HEK293 (cell line): Measurements from ENCODE around the gene RBFOX2.

Source experiments
- CTCF ChIA-PET: fragments of 350-600 bp; formaldehyde crosslinking; extraction: SDS; loops from one replicate; lab custom pipeline; 2021; ENCODE audit warnings: antibody characterized with exemption; lab: Yijun Ruan, JAX
- POLR2A ChIA-PET: fragments of 300-600 bp; formaldehyde crosslinking; extraction: SDS; loops from one replicate; lab custom pipeline; 2020; ENCODE audit warnings: antibody characterized with exemption, inconsistent platforms; lab: Yijun Ruan, JAX
- H3K27ac ChIP-seq: fragments of 200-500 bp; sonication (Bioruptor generic); 2 replicates; pipeline ENCODE4 v1.5.1; 2014; ENCODE audit warnings: low read depth, low read length, control low read depth, inconsistent platforms; ENCODE audit errors: extremely low read depth
- H3K36me3 ChIP-seq, 2 experiments: fragments of 200-500 bp in 1 of 2; sonication (Bioruptor generic) in 1 of 2; 1 replicate in 1 of 2; 2 replicates in 1 of 2; pipeline ENCODE4 v1.5.1; 2014 to 2017; ENCODE audit warnings: inconsistent platforms in 2 of 2, low read length in 2 of 2; ENCODE audit not compliant: control insufficient read depth in 2 of 2, insufficient read depth in 1 of 2
- H3K4me1 ChIP-seq: fragments of 200-500 bp; sonication (Bioruptor generic); 2 replicates; pipeline ENCODE4 v1.5.1; 2014; ENCODE audit warnings: mild to moderate bottlenecking, low read length, inconsistent platforms; ENCODE audit not compliant: control insufficient read depth, insufficient read depth
- H3K4me3 ChIP-seq: 2 replicates; pipeline ENCODE4 v1.5.1; 2011; ENCODE audit warnings: low read depth, mild to moderate bottlenecking, control low read depth, low read length, moderate library complexity
- H3K9me3 ChIP-seq: fragments of 200-500 bp; sonication (Bioruptor generic); 2 replicates; pipeline ENCODE4 v1.5.1; 2014; ENCODE audit warnings: low read depth, low read length, inconsistent platforms; ENCODE audit not compliant: control insufficient read depth, insufficient read depth
- KLF7 ChIP-seq: fragments of 450-650 bp; formaldehyde crosslinking; IDR thresholded peaks from 2 replicates; pipeline ENCODE4 v1.5.1; 2016; ENCODE audit warnings: missing biosample characterization, missing genetic modification characterization, borderline replicate concordance
- PRDM1 ChIP-seq: fragments of 450-650 bp; formaldehyde crosslinking; IDR thresholded peaks from 2 replicates; pipeline ENCODE4; 2016; ENCODE audit warnings: missing biosample characterization, missing genetic modification characterization
- SP2 ChIP-seq: fragments of 450-650 bp; formaldehyde crosslinking; IDR thresholded peaks from 2 replicates; pipeline ENCODE4 v1.5.1; 2016; ENCODE audit warnings: missing biosample characterization, missing genetic modification characterization
- ZBTB44 ChIP-seq: fragments of 450-650 bp; IDR thresholded peaks from 2 replicates; pipeline ENCODE4 v1.5.1; 2018; ENCODE audit warnings: missing biosample characterization, mild to moderate bottlenecking, missing genetic modification characterization
- ZEB2 ChIP-seq: fragments of 450-650 bp; formaldehyde crosslinking; IDR thresholded peaks from 2 replicates; pipeline ENCODE4 v1.5.1; 2016; ENCODE audit warnings: missing biosample characterization, missing genetic modification characterization
- ZNF248 ChIP-seq: fragments of 450-650 bp; formaldehyde crosslinking; IDR thresholded peaks from 2 replicates; pipeline ENCODE4 v1.5.1; 2017; ENCODE audit warnings: missing biosample characterization, missing genetic modification characterization
- ZNF37A ChIP-seq: fragments of 450-650 bp; IDR thresholded peaks from 2 replicates; pipeline ENCODE4 v1.5.1; 2018; ENCODE audit warnings: missing biosample characterization, missing genetic modification characterization
- ZNF394 ChIP-seq: fragments of 450-650 bp; formaldehyde crosslinking; IDR thresholded peaks from 2 replicates; pipeline ENCODE4 v1.5.1; 2016; ENCODE audit warnings: missing biosample characterization, missing genetic modification characterization, mild to moderate bottlenecking, moderate library complexity, borderline replicate concordance
- ZNF426 ChIP-seq: fragments of 450-650 bp; formaldehyde crosslinking; IDR thresholded peaks from 2 replicates; pipeline ENCODE4 v1.5.1; 2017; ENCODE audit warnings: missing biosample characterization, missing genetic modification characterization, mild to moderate bottlenecking, inconsistent platforms, moderate library complexity
- ZNF501 ChIP-seq: fragments of 450-650 bp; formaldehyde crosslinking; IDR thresholded peaks from 2 replicates; pipeline ENCODE4 v1.5.1; 2016; ENCODE audit warnings: missing biosample characterization, missing genetic modification characterization
- ZNF610 ChIP-seq: fragments of 450-650 bp; formaldehyde crosslinking; IDR thresholded peaks from 2 replicates; pipeline ENCODE4 v1.5.1; 2016; ENCODE audit warnings: missing biosample characterization, missing genetic modification characterization, borderline replicate concordance
- ZNF626 ChIP-seq: fragments of 450-650 bp; sonication (Bioruptor Pico); formaldehyde crosslinking; IDR thresholded peaks from 2 replicates; pipeline ENCODE4 v1.5.1; 2018; ENCODE audit warnings: missing biosample characterization, missing genetic modification characterization, inconsistent platforms
- ZNF704 ChIP-seq: fragments of 450-650 bp; formaldehyde crosslinking; IDR thresholded peaks from 2 replicates; pipeline ENCODE4 v1.5.1; 2016; ENCODE audit warnings: missing biosample characterization, missing genetic modification characterization
- ZNF707 ChIP-seq: fragments of 450-650 bp; formaldehyde crosslinking; IDR thresholded peaks from 2 replicates; pipeline ENCODE4 v1.5.1; 2016; ENCODE audit warnings: missing biosample characterization, missing genetic modification characterization
- ZNF837 ChIP-seq: fragments of 450-650 bp; formaldehyde crosslinking; IDR thresholded peaks from 2 replicates; pipeline ENCODE4 v1.5.1; 2016; ENCODE audit warnings: missing biosample characterization, missing genetic modification characterization
- ZSCAN16 ChIP-seq: fragments of 450-650 bp; formaldehyde crosslinking; IDR thresholded peaks from 2 replicates; pipeline ENCODE4 v1.5.1; 2016; ENCODE audit warnings: missing biosample characterization, missing genetic modification characterization
- ZSCAN5A ChIP-seq: fragments of 450-650 bp; formaldehyde crosslinking; IDR thresholded peaks from 2 replicates; pipeline ENCODE4 v1.5.1; 2016; ENCODE audit warnings: missing biosample characterization, missing genetic modification characterization
- ZXDB ChIP-seq: fragments of 450-650 bp; formaldehyde crosslinking; IDR thresholded peaks from 2 replicates; pipeline ENCODE4 v1.5.1; 2016; ENCODE audit warnings: missing biosample characterization, missing genetic modification characterization
- TF ChIP-seq, protein P1 (sequence below): fragments of 450-650 bp; formaldehyde crosslinking; IDR thresholded peaks from 2 replicates; pipeline ENCODE4 v1.5.1; 2016; ENCODE audit warnings: missing biosample characterization, missing genetic modification characterization

Gene RBFOX2

GRCh38 chr22:35911877-35912276 lies 116.7 kb downstream of the RBFOX2 start (continued):
- TF ChIP-seq, protein P1, sequence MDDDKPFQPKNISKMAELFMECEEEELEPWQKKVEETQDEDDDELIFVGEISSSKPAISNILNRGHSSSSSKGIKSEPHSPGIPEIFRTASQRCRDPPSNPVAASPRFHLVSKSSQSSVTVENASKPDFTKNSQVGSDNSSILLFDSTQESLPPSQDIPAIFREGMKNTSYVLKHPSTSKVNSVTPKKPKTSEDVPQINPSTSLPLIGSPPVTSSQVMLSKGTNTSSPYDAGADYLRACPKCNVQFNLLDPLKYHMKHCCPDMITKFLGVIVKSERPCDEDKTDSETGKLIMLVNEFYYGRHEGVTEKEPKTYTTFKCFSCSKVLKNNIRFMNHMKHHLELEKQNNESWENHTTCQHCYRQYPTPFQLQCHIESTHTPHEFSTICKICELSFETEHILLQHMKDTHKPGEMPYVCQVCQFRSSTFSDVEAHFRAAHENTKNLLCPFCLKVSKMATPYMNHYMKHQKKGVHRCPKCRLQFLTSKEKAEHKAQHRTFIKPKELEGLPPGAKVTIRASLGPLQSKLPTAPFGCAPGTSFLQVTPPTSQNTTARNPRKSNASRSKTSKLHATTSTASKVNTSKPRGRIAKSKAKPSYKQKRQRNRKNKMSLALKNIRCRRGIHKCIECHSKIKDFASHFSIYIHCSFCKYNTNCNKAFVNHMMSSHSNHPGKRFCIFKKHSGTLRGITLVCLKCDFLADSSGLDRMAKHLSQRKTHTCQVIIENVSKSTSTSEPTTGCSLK = no peak
- TF ChIP-seq ZNF707 (tag by site-specific recombination) (no peak), ZNF837 (no peak), ZNF626 (tag by site-specific recombination) (no peak), ZSCAN5A (tag by site-specific recombination) (no peak), KLF7 (tag by site-specific recombination) (no peak), ZXDB (tag by site-specific recombination) (no peak), ZNF704 (tag by site-specific recombination) (no peak)

GRCh38 chr22:35910926-35911325 lies 117.7 kb downstream of the RBFOX2 start:
- POLR2A ChIA-PET = interaction anchor here (1.0 kb wide), 1 partner anchor 118 kb away, joined by 4 read pairs; the partner anchor contains the start of gene RBFOX2
- no peak overlapping the region for H3K27ac ChIP-seq
- no peaks in the 10 kb centered on the region for H3K9me3 ChIP-seq
- no peaks in the 10 kb centered on the region for H3K36me3 ChIP-seq
- no peak overlapping the region for H3K4me3 ChIP-seq
- TF ChIP-seq ZNF610 (tag by site-specific recombination) (no peak), ZNF37A (tag by site-specific recombination) (no peak), ZNF501 (no peak), ZEB2 (no peak), ZNF248 (tag by site-specific recombination) (no peak), PRDM1 (no peak), ZNF394 (tag by site-specific recombination) (no peak), SP2 (no peak), ZNF626 (tag by site-specific recombination) (no peak), ZNF426 (tag by site-specific recombination) (no peak), ZBTB44 (no peak), ZSCAN16 (tag by site-specific recombination) (no peak)
- TF ChIP-seq, all 188 proteins: peak for 0
- CTCF ChIA-PET = interaction anchor here (0.7 to 1.1 kb wide), 4 partner anchors 11 to 480 kb away, joined by 3 to 5 read pairs (median 4); no protein-coding TSS in a partner anchor
- peaks cover 27% of the 10 kb centered on the region for H3K4me1 ChIP-seq
